Measurements from ENCODE around the gene BHLHE23.

BHLHE23 gene

DNA sequence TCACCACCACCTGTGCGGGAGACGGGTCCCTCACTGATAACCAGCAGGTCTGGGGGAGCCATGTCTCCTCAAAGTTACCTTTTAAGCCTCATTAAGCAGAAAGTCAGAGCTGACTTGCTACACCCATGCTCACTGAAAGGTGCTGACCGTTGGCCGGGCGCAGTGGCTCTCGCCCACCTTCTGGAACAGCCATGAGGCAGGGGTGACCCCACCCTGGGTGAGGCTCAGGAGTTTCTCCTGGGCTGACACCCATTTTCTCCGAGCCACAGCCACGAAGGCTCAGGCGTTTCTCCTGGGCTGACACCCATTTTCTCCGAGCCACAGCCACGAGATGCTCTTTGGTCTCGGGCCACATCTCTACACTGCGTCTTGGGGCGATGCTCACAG, 10.2 kb downstream of the BHLHE23 start:
- 97% methylated on average over 12 of the region's 14 CpGs for WGBS (ENCODE audit: insufficient coverage)
- H3K4me3 ChIP-seq (ENCODE audit: control insufficient read depth in 1 of 7, extremely low read depth in 1 of 7, insufficient read depth in 4 of 7, low read depth in 2 of 7, low read length in 6 of 7): no peak overlapping the region
- ChIA-PET CTCF (interaction anchor here (1.3 kb wide), 1 partner anchor 26 kb away, joined by 3 read pairs; no protein-coding TSS in a partner anchor), POLR2A (no interaction called here)
- peaks cover 0 to 23% (median 13%) of the 10 kb centered on the region in 4 experiments for H3K4me1 ChIP-seq (ENCODE audit: control extremely low read depth in 1 of 4, control insufficient read depth in 4 of 4, insufficient read depth in 4 of 4, low read length in 3 of 4)
- H3K27me3 ChIP-seq (replicated peaks in 2 of 5; ENCODE audit: control insufficient read depth in 4 of 5, insufficient read depth in 5 of 5, low read length in 4 of 5): peaks cover 0 to 21% (median 12%) of the 10 kb centered on the region in 5 experiments
- no peaks in the 10 kb centered on the region for H3K9me3 ChIP-seq (ENCODE audit: control extremely low read depth in 1 of 5, control insufficient read depth in 4 of 5, insufficient read depth in 2 of 5, low read depth in 1 of 5, low read length in 4 of 5)
- H3K27ac ChIP-seq (ENCODE audit: insufficient read depth in 1 of 2, low read depth in 1 of 2, low read length in 2 of 2, poor library complexity in 1 of 2, severe bottlenecking in 2 of 2): no peak overlapping the region
- no peak for DNase-seq
- no peaks in the 10 kb centered on the region for H3K36me3 ChIP-seq (ENCODE audit: control insufficient read depth in 4 of 4, insufficient read depth in 4 of 4, low read length in 3 of 4)

DNA sequence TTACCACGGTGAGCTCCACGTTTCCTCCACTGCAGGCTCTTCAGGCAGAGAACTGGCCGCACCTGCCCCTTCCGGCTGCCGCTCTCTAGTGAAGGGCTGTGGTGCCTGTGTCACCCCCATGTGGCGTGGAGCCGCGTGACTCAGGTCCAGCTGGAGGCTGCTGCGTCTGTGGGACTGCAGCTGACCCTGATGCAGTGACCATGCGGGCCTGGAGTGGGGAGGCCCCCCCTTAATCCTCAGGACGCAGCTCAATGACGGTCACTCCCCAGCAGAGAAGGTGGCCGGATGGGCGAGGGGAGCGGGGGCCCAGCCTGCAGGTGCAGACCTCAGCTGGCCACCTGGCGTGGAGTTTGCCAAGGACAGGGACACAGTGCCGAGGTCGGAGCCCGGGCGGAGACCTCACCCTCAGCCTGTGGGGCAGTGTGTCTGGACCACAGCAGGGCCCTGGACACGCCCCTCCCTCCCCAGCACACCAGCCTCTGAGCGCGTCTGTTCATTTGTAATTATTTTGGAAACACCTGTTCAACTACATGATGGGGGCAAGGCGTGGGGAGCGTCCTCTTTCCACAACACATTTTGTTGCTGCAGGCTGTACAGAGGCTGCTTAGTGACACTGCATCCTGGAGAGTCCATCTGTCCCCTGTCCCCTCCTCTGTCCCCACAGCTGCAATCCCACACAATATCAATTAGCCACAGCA, 10.7 kb downstream of the BHLHE23 start:
- ChIA-PET POLR2A (no interaction called here), CTCF (interaction anchor here (1.3 to 2.0 kb wide), 2 partner anchors 12 to 25 kb away, joined by 3 to 7 read pairs; no protein-coding TSS in a partner anchor)
- no peak overlapping the region for H3K27ac ChIP-seq (ENCODE audit: insufficient read depth in 1 of 2, low read depth in 1 of 2, low read length in 2 of 2, poor library complexity in 1 of 2, severe bottlenecking in 2 of 2)
- no peak overlapping the region for H3K4me3 ChIP-seq (ENCODE audit: control insufficient read depth in 1 of 7, extremely low read depth in 1 of 7, insufficient read depth in 4 of 7, low read depth in 2 of 7, low read length in 6 of 7)
- peaks cover 0 to 23% (median 7%) of the 10 kb centered on the region in 5 experiments for H3K27me3 ChIP-seq (replicated peaks in 2 of 5; ENCODE audit: control insufficient read depth in 4 of 5, insufficient read depth in 5 of 5, low read length in 4 of 5)
- 96% methylated on average over 25 of the region's 25 CpGs for WGBS (ENCODE audit: insufficient coverage)
- no peaks in the 10 kb centered on the region for H3K9me3 ChIP-seq (ENCODE audit: control extremely low read depth in 1 of 5, control insufficient read depth in 4 of 5, insufficient read depth in 2 of 5, low read depth in 1 of 5, low read length in 4 of 5)
- no peak for DNase-seq
- peaks cover 0 to 23% (median 13%) of the 10 kb centered on the region in 4 experiments for H3K4me1 ChIP-seq (ENCODE audit: control extremely low read depth in 1 of 4, control insufficient read depth in 4 of 4, insufficient read depth in 4 of 4, low read length in 3 of 4)
- no peaks in the 10 kb centered on the region for H3K36me3 ChIP-seq (ENCODE audit: control insufficient read depth in 4 of 4, insufficient read depth in 4 of 4, low read length in 3 of 4)

DNA sequence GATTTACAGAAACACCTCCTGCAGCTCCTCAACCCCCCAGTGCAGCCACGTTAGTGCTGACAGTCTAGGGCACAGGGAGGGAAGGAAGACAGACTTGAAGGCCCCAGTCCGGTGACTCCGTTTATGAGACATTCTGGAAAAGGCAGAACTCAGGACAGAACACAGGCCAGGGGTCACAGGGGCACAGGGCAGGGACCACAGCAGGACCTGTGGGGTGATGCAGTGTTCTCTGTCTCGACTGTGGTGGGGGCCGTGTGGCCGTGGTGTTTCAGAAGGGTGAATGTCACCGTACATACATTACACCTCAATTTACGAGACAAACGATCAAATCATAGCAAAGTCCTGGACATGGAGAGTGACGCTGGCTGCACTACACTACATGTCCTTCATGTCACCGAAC, 11.3 kb downstream of the BHLHE23 start:
- CTCF ChIA-PET: interaction anchor here (1.5 to 2.0 kb wide), 3 partner anchors 12 to 23 kb away, joined by 6 to 7 read pairs (median 6); no protein-coding TSS in a partner anchor
- Histone ChIP-seq H3K4me3 (ENCODE audit: control insufficient read depth in 1 of 7, extremely low read depth in 1 of 7, insufficient read depth in 4 of 7, low read depth in 2 of 7, low read length in 6 of 7) (no peak overlapping the region), H3K36me3 (ENCODE audit: control insufficient read depth in 4 of 4, insufficient read depth in 4 of 4, low read length in 3 of 4) (no peaks in the 10 kb centered on the region), H3K9me3 (ENCODE audit: control extremely low read depth in 1 of 5, control insufficient read depth in 4 of 5, insufficient read depth in 2 of 5, low read depth in 1 of 5, low read length in 4 of 5) (no peaks in the 10 kb centered on the region), H3K27ac (ENCODE audit: insufficient read depth in 1 of 2, low read depth in 1 of 2, low read length in 2 of 2, poor library complexity in 1 of 2, severe bottlenecking in 2 of 2) (no peak overlapping the region), H3K4me1 (ENCODE audit: control extremely low read depth in 1 of 4, control insufficient read depth in 4 of 4, insufficient read depth in 4 of 4, low read length in 3 of 4) (peaks cover 0 to 23% (median 13%) of the 10 kb centered on the region in 4 experiments), H3K27me3 (replicated peaks in 2 of 5; ENCODE audit: control insufficient read depth in 4 of 5, insufficient read depth in 5 of 5, low read length in 4 of 5) (peaks cover 0 to 21% (median 6%) of the 10 kb centered on the region in 5 experiments)
- 94% methylated on average over 11 of the region's 11 CpGs for WGBS (ENCODE audit: insufficient coverage)
- POLR2A ChIA-PET: no interaction called here
- DNase-seq: no peak

DNA sequence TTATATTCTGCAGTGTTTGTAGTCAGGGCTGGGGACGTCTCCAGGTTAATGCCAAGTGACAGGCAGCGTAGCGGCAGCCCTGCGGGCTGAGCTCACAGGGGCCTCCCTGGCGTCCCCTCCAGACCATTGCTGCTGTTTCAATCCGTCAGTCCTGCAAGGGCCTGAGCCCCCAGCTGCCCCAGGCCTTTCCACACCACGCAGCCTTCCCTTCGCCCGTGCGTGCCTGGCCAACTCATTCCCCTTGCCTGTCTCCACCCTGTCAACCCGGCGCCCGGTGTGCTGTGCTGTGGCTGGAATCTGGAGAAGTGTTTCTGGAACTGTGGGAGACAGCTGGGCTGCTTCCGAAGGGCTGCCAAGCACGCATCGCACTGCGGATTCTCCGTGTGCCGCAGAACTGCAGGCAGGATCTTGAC, 11.9 kb downstream of the BHLHE23 start:
- CTCF ChIA-PET: interaction anchor here (1.5 to 2.0 kb wide), 3 partner anchors 11 to 22 kb away, joined by 6 to 7 read pairs (median 6); no protein-coding TSS in a partner anchor
- WGBS (ENCODE audit: insufficient coverage): 96% methylated on average over 19 of the region's 19 CpGs
- POLR2A ChIA-PET: no interaction called here
- Histone ChIP-seq H3K4me1 (ENCODE audit: control extremely low read depth in 1 of 4, control insufficient read depth in 4 of 4, insufficient read depth in 4 of 4, low read length in 3 of 4) (peaks cover 0 to 18% (median 11%) of the 10 kb centered on the region in 4 experiments), H3K9me3 (ENCODE audit: control extremely low read depth in 1 of 5, control insufficient read depth in 4 of 5, insufficient read depth in 2 of 5, low read depth in 1 of 5, low read length in 4 of 5) (no peaks in the 10 kb centered on the region), H3K27ac (ENCODE audit: insufficient read depth in 1 of 2, low read depth in 1 of 2, low read length in 2 of 2, poor library complexity in 1 of 2, severe bottlenecking in 2 of 2) (no peak overlapping the region), H3K27me3 (replicated peaks in 2 of 5; ENCODE audit: control insufficient read depth in 4 of 5, insufficient read depth in 5 of 5, low read length in 4 of 5) (peaks cover 0 to 21% (median 3%) of the 10 kb centered on the region in 5 experiments), H3K4me3 (ENCODE audit: control insufficient read depth in 1 of 7, extremely low read depth in 1 of 7, insufficient read depth in 4 of 7, low read depth in 2 of 7, low read length in 6 of 7) (no peak overlapping the region), H3K36me3 (ENCODE audit: control insufficient read depth in 4 of 4, insufficient read depth in 4 of 4, low read length in 3 of 4) (no peaks in the 10 kb centered on the region)
- DNase-seq: no peak

- H3K27me3 ChIP-seq (replicated peaks in 2 of 5; ENCODE audit: control insufficient read depth in 4 of 5, insufficient read depth in 5 of 5, low read length in 4 of 5): peaks cover 0 to 19% (median 0%) of the 10 kb centered on the region in 5 experiments
- POLR2A ChIA-PET: no interaction called here
- no peaks in the 10 kb centered on the region for H3K9me3 ChIP-seq (ENCODE audit: control extremely low read depth in 1 of 5, control insufficient read depth in 4 of 5, insufficient read depth in 2 of 5, low read depth in 1 of 5, low read length in 4 of 5)
- no peak overlapping the region for H3K27ac ChIP-seq (ENCODE audit: insufficient read depth in 1 of 2, low read depth in 1 of 2, low read length in 2 of 2, poor library complexity in 1 of 2, severe bottlenecking in 2 of 2)
- no peak for DNase-seq
- H3K4me1 ChIP-seq (ENCODE audit: control extremely low read depth in 1 of 4, control insufficient read depth in 4 of 4, insufficient read depth in 4 of 4, low read length in 3 of 4): peaks cover 0 to 15% (median 11%) of the 10 kb centered on the region in 4 experiments
- H3K4me3 ChIP-seq (ENCODE audit: control insufficient read depth in 1 of 7, extremely low read depth in 1 of 7, insufficient read depth in 4 of 7, low read depth in 2 of 7, low read length in 6 of 7): no peak overlapping the region
- no peaks in the 10 kb centered on the region for H3K36me3 ChIP-seq (ENCODE audit: control insufficient read depth in 4 of 4, insufficient read depth in 4 of 4, low read length in 3 of 4)
- 99% methylated on average over 20 of the region's 23 CpGs for WGBS (ENCODE audit: insufficient coverage)
- CTCF ChIA-PET: interaction anchor here (1.5 to 2.0 kb wide), 3 partner anchors 10 to 21 kb away, joined by 6 to 7 read pairs (median 6); no protein-coding TSS in a partner anchor
These were observed 12.8 kb downstream of the BHLHE23 start for GRCh38 chr20:62993856-62994494.

DNA sequence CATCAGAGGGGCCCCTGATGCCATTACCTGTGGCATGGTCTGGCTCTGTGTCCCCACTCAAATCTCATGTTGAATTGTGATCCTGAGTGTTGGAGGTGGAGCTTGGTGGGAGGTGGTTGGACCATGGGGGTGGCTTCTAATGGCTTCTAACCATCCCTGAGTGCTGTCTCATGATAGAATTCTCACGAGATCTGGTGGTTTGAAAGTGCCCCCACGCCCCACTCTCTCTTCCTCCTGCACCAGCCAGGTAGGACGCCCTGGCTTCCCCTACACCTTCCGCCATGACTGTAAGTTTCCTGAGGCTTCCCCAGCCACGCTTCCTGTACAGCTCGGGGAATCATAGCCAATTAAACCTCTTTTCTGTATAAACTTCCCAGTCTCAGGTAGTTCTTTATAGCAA, 14.9 kb downstream of the BHLHE23 start:
- 68% methylated on average over 5 of the region's 6 CpGs for WGBS (ENCODE audit: insufficient coverage)
- Histone ChIP-seq H3K36me3 (ENCODE audit: control insufficient read depth in 4 of 4, insufficient read depth in 4 of 4, low read length in 3 of 4) (no peaks in the 10 kb centered on the region), H3K27ac (ENCODE audit: insufficient read depth in 1 of 2, low read depth in 1 of 2, low read length in 2 of 2, poor library complexity in 1 of 2, severe bottlenecking in 2 of 2) (no peak overlapping the region), H3K4me1 (ENCODE audit: control extremely low read depth in 1 of 4, control insufficient read depth in 4 of 4, insufficient read depth in 4 of 4, low read length in 3 of 4) (peaks cover 0 to 11% (median 7%) of the 10 kb centered on the region in 4 experiments), H3K9me3 (ENCODE audit: control extremely low read depth in 1 of 5, control insufficient read depth in 4 of 5, insufficient read depth in 2 of 5, low read depth in 1 of 5, low read length in 4 of 5) (no peaks in the 10 kb centered on the region), H3K4me3 (ENCODE audit: control insufficient read depth in 1 of 7, extremely low read depth in 1 of 7, insufficient read depth in 4 of 7, low read depth in 2 of 7, low read length in 6 of 7) (no peak overlapping the region), H3K27me3 (replicated peaks in 2 of 5; ENCODE audit: control insufficient read depth in 4 of 5, insufficient read depth in 5 of 5, low read length in 4 of 5) (peaks cover 0 to 15% (median 0%) of the 10 kb centered on the region in 5 experiments)
- CTCF ChIA-PET: interaction anchor here (1.0 to 2.7 kb wide), 4 partner anchors 8 to 19 kb away, joined by 3 to 12 read pairs (median 6); no protein-coding TSS in a partner anchor
- POLR2A ChIA-PET: no interaction called here
- no peak for DNase-seq
